Measurements from ENCODE around the gene LIMCH1.

LIMCH1 gene

DNA sequence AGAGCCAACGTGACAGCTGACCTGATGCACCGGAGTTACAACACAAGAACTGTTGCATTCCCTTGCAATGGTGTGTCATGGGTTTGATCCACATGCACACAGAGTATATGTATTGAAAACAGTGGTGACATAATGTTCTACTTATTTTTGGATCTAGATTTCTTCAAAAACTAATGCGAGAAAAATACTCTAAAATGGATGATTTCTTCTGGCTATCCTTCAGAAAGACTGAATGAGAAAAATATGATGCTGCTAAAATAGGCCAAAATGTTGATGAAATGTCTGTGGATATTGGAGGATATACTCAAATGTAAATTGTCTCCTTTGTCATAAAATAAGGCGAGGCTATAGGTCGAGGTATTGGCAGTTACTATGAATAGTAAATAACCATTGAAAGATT lies 30.4 kb downstream of the LIMCH1 start:
- DNase-seq (ENCODE audit: low read depth in 2 of 3, low spot score in 1 of 3): no peak

DNA sequence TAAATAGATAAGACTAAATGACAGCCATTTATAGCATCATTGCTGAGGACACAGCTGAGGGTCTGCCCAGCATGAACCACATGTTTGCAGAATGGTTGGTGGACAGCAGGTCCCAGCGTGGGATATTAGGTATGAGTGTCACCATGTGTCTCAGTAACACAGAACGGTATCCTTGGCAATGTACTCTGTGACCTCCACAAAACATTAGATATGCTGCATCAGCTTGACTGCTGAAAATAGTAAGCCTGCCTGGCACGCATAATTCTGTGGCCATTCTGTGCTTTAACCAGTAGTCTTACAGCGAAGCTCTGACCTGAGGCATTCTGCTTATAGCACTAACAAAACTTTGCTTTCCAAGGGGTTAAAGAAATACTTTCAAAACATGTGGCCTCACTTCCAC lies 32.0 kb downstream of the LIMCH1 start:
- DNase-seq (ENCODE audit: low read depth in 2 of 3, low spot score in 1 of 3): no peak

DNA sequence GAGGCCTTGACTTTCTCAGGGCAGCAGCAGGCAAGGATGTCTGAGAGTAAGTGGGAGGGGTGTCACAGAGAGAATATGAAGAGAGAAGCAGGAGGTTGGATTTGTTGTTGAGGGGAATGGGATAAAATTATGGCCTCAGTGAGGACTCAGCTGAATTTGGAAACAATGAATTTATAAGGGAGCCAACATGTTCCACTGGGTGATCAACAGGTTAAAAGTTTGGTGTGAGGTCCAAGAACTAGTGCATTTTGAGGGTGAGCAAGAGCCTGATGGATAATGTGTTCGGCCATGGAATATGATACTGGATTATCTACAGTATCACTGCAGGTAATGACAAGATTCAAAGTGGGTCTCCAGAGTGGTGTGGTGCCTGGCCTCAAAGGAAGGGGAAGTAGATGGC lies 33.5 kb downstream of the LIMCH1 start:
- no peak for DNase-seq (ENCODE audit: low read depth in 2 of 3, low spot score in 1 of 3)

DNA sequence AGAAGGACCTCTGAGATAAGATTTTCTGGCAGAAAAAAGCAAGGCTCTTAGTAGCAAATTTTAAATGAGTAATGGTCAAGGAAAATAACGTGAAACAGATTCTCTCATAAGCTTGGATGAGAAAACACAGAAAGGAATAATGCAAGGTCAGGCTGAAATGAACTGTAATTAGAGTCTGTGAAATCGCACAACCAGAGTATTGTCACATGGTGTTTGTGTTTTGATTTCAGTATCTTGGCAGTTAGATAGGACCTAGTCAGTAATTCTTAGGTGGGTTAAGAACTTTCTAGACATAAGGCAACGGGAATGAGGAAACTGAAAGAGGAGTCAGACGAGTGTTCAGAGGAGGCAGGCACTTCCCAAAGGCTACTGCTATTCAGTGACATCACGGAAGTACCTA lies 34.6 kb downstream of the LIMCH1 start:
- no peak for DNase-seq (ENCODE audit: low read depth in 2 of 3, low spot score in 1 of 3)

DNA sequence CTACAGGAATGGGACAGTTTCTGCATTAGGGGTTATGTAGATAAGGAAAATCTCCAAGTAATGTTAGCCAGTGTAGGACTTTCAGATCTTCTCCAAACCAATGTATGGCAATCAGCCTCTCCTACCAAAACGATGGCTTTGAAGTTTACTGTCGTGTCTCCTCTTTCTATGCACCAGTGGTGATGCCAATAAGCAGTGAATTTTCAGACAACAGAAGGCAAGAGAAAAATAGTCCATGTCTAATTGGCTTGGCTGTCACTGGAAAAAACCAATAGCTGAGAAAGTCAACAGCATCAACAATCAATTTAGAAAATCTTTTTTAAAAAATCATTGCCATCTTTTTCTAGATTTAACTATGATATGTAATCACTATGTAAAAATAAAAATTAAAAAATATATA lies 35.0 kb downstream of the LIMCH1 start:
- no peak for DNase-seq (ENCODE audit: low read depth in 2 of 3, low spot score in 1 of 3)

DNA sequence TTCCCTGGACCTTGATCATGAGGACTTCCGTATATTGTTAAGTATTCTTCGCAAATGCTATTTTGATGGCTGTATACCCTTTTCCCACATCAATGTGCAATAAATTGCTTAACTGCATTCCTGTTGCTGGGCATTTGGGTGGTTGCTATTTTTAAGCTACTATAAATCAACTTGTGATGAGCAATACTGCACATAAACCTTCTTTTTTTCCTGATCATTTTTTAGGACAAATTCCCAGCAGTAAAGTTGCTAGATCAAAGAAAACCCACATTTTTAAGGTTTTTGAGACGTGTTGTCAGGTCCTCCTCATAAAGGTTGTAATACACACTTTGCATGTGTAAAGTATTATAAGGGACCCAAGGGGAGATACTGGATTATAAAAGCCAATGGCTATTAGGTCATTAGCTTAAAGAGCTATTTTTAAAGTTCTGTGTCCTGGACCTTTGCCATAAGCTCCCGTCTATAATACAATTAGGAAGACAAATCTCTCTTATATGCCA lies 35.6 kb downstream of the LIMCH1 start:
- no peak for DNase-seq (ENCODE audit: low read depth in 2 of 3, low spot score in 1 of 3)

DNA sequence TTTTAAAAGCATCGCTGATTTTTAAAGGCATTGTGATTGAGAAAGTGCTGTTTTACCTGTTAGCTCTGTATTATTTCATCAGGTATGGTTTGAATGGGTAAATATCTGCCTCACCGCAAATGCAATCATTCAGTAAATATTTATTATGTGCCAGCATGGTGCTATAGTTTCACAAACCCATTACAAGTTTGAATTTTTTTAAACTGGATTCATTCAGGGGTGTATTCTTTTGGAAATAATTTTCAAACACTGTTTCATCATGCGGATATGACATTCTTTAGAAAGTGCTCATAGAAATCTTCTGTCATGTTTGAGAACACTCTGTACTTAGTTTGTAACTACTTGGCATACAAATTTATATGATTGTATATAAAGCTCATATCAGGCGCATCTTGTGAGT lies 37.2 kb downstream of the LIMCH1 start:
- no peak for DNase-seq (ENCODE audit: low read depth in 2 of 3, low spot score in 1 of 3)

DNA sequence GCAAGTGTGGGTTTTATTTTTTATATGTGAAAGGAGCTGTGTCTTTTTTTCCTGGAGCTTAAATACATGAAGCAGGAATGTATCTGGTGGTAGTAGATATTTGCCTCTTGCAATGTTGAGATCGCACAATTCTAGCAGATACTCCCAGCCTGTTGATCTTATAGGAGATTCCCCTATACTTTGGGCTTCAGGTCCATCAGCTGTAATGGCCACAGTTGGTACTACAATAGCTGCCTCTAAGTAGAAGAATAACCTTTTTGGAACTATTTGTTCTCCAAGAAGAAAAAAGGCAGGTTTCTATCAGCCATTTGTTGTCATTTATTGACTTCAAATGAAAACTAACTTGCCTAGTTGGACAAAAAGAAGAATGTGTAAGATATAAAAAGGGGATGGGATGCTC lies 37.7 kb downstream of the LIMCH1 start:
- no peak for DNase-seq (ENCODE audit: low read depth in 2 of 3, low spot score in 1 of 3)

DNA sequence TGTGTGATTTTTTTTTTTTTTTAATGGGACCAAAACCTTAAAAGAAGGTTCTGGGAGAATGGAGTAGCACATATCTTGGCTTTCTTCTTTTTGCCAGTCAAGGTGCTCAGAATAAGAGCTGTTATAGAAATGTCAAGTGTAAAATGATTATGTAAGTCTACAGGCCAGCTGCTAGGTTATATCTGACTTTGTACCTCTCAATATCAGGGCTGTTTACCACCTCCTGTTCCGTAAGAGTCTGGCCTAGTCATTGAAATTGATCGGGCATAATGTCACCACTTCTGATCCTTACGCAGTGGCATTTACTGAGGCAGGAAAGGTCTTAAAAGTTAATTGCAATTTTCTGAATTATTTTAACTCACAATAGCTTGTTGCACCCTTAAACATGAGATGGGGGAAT lies 41.1 kb downstream of the LIMCH1 start:
- no peak for DNase-seq (ENCODE audit: low read depth in 2 of 3, low spot score in 1 of 3)

DNA sequence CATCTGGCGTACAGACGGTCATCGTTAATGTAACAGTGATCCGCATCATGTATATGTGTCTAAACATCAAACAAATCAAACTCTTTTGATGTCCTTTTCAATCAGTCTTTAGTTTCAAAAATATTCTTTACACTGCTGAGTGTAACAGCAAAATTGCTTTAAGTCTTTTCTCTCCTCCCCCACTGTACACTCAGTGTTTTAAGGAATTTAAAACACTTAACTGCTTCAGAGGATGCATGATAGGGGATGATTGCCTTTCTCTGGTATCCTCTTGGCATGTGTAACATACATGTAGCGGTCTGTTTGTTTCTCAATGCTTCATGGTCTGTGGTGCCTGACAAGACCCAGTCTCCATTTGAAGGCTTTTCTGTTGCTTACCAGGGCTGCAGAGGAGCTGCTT lies 41.6 kb downstream of the LIMCH1 start:
- no peak for DNase-seq (ENCODE audit: low read depth in 2 of 3, low spot score in 1 of 3)

DNA sequence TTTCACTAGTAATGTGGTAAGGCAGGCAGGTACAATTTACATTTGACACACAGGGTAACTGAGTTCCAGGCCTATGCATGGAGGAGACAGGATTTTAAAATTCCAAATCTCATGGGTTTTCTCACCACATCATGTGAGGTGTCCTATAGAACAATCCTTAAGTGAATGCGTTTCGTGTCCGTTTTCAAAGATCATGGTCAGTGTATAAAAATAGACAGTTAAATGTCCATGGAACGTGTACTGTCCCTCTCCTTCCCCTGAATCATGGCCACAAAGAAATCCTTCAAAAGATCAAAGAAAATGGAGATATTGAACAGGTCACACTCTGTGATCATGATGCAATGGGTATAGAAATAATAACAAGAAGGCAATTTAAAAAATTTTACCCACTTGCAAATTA lies 42.0 kb downstream of the LIMCH1 start:
- DNase-seq (ENCODE audit: low read depth in 2 of 3, low spot score in 1 of 3): no peak

DNA sequence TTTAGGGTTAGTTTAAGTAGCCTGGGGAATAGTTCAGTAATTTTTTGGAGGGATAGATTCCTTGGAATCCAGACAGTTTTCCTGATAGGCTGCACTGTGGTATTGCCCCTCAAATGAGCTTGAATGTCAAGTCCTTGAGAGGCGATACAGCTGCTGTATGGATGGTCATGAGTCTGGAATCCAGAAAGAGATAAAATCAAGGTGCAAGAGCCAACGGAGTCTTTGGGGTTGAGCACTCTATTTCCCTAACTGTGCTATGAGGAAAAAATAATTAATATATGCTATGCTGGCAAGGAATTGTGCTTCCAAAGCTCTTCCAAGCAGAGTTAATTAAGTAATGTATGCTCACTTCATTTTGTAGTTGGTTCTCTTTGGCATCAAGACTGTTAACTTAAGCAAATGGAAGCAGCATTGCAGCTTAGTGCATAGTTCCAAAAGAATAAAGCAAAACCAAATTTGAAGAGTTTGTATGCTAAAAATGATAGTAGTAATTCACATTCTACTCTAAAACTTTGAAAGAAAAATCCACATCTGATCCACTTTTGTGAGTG lies 48.8 kb downstream of the LIMCH1 start:
- no peak for DNase-seq (ENCODE audit: low read depth in 2 of 3, low spot score in 1 of 3)

DNA sequence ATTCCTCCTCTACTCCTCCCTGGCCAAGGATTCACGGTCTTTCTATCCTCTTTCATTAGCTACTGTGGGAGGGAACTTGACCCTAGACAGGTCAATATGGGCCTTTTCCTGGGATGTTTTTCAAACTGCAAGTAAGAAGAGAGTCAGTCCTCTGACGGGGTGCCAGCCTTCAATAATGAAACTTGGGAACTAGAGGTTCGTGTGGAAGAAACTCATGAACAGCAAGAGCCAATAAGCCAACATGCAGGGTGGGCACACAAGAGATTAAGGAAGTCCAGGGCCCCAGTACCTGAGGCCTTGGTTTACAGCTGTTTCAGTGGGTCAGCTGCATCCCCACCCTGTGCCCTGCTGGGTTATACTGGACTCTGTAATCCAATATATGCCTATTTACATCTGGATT lies 49.3 kb downstream of the LIMCH1 start:
- no peak for DNase-seq (ENCODE audit: low read depth in 2 of 3, low spot score in 1 of 3)

DNA sequence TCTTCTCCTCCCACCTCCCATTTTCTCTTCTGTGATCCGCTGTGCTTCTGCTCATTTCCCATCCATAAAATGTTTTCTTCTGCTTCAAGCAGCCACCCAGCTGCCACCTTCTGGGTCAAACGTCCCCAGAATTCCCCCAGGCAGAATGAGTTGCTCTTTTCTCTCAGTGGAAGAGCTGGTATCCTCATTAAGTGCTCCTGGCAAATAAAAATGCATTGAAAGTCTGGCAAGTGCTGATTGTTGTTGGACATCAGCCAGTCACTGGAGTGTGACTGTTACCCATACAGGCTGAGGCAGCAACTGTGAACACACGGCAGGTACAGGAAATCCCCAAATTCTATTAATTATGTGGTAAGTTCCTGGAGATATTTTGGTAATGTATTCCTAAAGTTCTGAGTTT lies 52.6 kb downstream of the LIMCH1 start:
- no peak for DNase-seq (ENCODE audit: low read depth in 2 of 3, low spot score in 1 of 3)

DNA sequence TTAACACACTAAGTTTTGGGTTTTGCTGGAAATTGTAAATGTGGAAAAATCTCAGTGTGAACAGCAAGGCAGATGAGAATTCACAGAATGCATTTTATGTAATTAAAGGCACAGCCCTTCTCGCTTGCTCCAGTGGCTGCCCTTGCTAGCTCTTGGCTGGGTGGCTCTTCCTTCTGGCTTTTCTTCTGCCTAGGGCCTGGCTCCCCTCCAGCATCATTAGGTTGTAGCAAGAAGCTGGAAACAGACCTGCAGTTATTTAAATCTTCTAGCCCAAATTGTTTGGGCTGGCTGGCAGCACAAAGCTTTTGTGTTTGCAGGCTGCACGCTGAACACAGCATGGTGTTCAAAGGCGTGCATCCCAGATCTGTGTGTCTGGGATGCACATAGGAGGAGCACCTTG lies 56.5 kb downstream of the LIMCH1 start:
- no peak for DNase-seq (ENCODE audit: low read depth in 2 of 3, low spot score in 1 of 3)

DNA sequence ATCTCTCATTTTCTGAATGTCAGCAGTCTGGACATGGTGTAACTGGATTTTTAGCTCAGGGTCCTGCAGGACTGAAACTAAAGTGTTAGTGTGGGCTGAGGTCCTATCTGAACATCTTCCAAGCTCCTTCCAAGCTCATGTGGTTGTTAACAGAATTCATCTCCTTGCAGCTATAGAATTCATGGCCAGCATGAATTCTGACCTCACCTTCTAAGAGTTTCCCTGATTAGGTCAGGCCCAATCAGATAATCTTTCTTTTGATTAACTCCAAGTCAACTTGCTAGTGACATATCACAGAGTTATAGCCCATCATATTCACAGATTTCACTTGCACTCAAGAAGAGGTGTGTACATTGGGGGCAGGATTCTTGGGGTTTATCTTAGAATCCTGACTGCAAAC lies 59.5 kb downstream of the LIMCH1 start:
- DNase-seq (ENCODE audit: low read depth in 2 of 3, low spot score in 1 of 3): no peak

DNA sequence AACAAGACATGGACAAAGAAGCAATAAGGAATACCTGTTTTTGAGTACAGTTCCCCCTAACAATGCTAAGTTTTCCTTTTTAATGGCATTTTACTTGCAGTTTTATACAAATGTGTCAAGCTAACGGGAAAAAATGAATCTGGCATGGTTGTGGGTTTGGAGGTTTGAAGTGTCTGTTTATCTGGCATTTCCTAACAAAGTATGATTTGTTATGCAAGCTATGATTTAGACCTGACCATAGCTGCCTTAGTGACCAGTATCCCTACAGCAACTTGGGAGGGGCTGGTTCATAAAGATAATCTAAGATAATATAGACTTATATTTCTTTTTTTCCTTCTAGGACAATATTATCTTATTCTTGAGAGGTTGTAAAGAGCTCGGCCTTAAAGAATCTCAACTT lies 60.6 kb downstream of the LIMCH1 start:
- DNase-seq (ENCODE audit: low read depth in 2 of 3, low spot score in 1 of 3): no peak

DNA sequence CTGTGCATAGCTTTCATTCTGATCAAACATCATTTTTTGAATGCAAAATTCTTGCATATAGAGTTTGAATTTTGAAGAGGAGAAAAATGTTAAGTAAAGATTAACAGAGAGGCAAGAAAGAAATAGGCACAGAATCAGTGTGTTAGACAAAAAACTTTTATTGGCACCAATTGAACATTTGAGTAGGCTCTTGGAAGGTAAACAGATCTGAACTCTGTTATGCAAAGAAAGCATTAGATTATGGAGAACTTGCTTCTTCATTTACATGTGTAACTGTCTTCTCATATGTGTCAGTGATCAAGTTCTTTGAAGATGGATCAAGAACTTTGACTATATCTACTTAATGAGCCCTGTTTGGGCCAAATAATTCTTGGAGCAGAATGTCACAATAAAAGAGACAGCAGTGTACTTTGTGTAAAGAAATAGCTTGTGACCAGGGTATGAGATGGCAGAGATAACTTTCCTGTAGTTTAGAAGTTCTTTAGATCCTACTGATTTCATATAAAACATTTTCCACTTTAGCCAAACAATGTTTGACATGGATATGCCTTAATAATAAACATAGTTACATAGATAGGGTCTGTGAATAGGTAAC lies 61.3 kb downstream of the LIMCH1 start:
- no peak for DNase-seq (ENCODE audit: low read depth in 2 of 3, low spot score in 1 of 3)

DNA sequence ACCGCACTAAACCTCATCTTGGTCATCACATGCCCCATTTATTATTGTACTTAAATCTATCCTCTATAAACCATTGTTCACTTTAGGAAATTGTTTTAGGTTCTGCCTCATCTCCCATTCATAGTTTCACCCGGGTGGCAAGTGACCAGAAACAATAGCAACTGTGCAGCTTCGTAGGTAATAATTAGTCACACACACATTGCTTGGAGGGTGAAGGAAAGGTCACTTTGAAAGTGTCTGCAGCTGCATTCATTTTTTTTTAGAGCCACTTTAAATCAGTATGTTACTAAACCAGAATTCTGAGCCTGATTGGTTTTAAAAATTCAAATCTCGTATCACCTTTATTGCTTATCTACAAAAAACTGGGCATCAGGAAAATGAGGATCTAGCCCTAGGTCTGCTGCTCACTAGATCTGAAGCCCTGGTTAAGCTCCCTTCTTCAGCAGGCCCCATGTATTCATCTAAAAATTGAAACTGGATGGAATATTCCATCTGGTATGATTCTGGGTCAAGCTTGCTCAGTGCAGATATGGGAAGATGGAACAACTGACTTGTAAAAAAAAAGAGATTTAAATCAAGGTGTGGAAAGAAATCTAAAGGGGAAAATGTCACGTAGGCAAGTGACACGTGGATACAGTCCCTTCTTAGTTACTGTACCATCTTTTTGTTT lies 62.4 kb downstream of the LIMCH1 start:
- no peak for DNase-seq (ENCODE audit: low read depth in 2 of 3, low spot score in 1 of 3)

DNA sequence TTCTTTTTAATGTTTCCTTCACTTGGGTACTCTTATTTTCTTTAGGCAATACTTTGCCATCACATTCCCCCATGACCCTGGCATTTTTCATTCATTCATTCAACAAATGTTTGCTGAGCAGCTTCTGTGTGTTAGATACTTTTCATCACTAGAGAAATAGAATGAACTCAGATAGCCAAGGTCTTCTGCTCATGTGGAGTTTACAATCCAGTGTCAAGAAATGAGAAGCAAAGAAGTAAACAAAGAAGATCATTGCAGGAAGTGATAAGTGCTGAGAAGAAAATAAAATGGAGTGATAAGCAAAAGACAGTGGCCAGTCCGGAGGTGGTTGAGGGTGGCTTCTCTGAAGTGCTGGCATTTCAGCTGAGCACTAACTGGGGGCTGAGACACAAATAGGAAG lies 63.1 kb downstream of the LIMCH1 start:
- DNase-seq (ENCODE audit: low read depth in 2 of 3, low spot score in 1 of 3): no peak

DNA sequence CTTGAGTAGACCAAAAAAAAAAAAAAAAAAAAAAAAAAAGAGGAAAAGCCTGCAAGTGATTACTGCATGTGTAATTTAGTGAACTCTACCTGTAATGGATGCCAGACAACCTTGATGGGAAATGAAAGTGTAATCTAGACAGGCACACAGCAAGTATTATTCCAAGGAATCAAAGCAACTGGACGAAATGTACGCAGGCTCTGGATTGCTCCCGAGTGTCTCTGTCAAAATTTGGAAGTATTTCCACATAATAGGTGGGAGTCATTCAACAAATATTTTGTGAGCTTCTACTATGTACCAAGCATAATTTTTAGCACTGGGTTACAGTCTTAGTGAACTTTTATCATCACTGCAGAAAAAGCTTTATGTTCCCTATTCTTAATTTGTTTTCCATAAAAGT lies 64.2 kb downstream of the LIMCH1 start:
- DNase-seq (ENCODE audit: low read depth in 2 of 3, low spot score in 1 of 3): no peak

DNA sequence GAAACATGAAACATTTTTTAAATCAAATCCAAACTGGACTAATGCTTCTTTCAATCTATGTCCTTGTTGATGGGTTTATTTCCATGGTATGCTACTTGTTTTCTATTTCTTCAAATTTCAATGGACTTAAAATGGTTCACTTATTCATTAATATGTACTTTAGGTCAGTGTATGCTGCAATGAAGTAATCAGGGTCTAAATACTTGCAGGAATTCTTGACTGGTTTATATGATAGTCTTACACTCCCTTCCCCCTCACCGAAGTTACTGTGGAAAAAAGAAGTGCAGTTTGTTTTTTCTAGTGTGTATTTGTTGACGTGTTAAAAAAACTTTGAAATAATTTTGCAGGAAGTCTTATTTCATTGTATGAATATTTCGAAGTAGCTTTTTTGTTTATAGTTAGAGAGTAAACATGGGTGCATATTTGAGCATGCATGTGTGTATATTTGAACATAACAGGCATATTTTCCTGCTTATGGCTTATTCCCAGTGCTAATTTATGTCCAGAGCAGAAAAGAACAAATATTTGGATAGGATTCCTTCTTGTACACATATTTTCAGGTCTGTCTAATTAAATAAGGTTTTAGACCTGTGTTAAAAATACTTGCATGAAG lies 65.0 kb downstream of the LIMCH1 start:
- no peak for DNase-seq (ENCODE audit: low read depth in 2 of 3, low spot score in 1 of 3)

DNA sequence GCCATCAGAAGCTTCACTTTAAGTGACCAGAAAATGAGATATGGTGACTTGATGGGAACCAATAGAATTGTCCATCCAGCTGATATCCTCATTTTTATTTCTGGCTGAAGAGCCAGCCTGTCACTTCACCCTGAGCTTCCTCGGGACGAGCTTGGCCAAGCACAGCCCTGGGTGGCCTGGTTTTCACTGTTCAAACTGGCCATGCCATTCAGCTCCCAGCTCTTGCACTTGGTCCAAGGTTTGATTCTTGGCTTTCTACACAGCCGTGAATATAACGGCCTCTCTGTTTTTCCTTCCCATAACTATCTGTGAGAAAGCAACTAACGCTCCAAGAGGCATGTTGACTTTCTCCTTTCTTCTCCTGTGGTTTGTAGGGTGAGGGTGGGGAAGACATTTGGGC lies 71.9 kb downstream of the LIMCH1 start:
- no peak for DNase-seq (ENCODE audit: low read depth in 2 of 3, low spot score in 1 of 3)

Measured in stimulated activated CD4-positive, alpha-beta T cell treated with anti-CD3 and anti-CD28 coated beads, Interleukin-12 subunit alpha, Interleukin-12 subunit beta, amount 100 ng/mL, for 48 hours (primary cell).